Upper lobe of right lung (tissue), 1 donor: ENCODE measurements around the gene NSG1. TPM values are rescaled to one million over a fixed set of nuclear protein-coding genes. Genes with fewer than 3 reads are reported as not detected.
A peak's percentile ranks its signal among the peaks of the same experiment; 100 is the strongest.

ENCODE experiments used
- ATAC-seq: fragments of 200-7000 bp; cut with Tn5 transposase; one replicate; pipeline ENCODE4 v1.9.1; 2020; ENCODE audit warnings: mild to moderate bottlenecking, moderate library complexity
- DNase-seq: peaks from one replicate; pipeline ENCODE4 v3.0.0-alpha.2; 2020
- H3K27ac ChIP-seq: fragments of 200-600 bp; one replicate; pipeline ENCODE4 v1.8.0; 2022
- H3K27me3 ChIP-seq: fragments of 200-600 bp; one replicate; pipeline ENCODE4 v1.8.0; 2022; ENCODE audit warnings: mild to moderate bottlenecking
- H3K36me3 ChIP-seq: fragments of 200-600 bp; one replicate; pipeline ENCODE4 v1.8.0; 2022
- H3K4me1 ChIP-seq: fragments of 200-600 bp; one replicate; pipeline ENCODE4 v1.8.0; 2022
- H3K4me3 ChIP-seq: fragments of 200-600 bp; one replicate; pipeline ENCODE4 v1.8.0; 2022; ENCODE audit warnings: mild to moderate bottlenecking
- H3K9me3 ChIP-seq: fragments of 200-600 bp; one replicate; pipeline ENCODE4 v1.8.0; 2022
- intact Hi-C: fragments of 100-400 bp; cut with DNase I; formaldehyde crosslinking; loops from one replicate; pipeline ENCODE4 v1.11.0; 2022
- total RNA-seq: library from RNA; stranded (reverse); fragmentation: NEBNext Ultra II Directional; extraction: Animal tissue kit (Norgen Biotek cat#: 25700); gene quantifications from one replicate; pipeline ENCODE4 v1.2.1, GENCODE V29; 2021
- TF ChIP-seq, protein P1 (sequence below): fragments of 200-600 bp; IDR thresholded peaks from one replicate; pipeline ENCODE4 v1.8.0; 2022; ENCODE audit warnings: antibody characterized with exemption
- donor health status: DM: no; HTN: yes; CAD: no; lungs with severe emphysema.

The NSG1 gene
- total RNA-seq, 1 donor from 2014 or later = 1.5 TPM

DNA sequence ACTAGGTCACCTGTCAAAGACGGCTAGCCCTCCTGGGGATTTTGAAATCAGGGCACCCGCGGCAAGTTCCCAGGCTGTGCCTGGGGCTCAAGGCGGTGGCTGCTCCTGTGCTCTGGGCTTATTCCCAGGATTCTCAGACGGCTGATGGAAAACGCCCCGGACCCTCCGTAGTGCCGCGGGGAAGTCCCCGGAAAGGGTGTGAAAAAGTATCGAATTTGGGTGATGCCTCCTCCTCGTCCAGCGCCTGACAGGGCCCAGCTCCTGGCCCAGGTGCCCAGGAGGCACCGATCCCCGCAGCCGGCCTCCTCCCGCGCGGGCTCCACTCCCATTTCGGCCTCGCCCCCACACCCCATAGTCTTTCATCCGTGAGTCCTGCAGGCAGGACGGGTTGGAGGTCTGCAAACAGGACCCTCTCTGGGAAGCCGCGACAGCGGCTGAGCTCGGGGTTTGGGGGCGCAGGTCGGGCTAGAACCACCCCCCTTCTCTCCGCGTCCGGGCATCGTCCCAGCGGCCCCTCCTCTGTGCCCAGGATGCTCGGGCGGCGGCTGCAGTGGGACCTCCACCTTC, 1.1 kb upstream of the NSG1 start:
- peaks cover 56% of the 10 kb centered on the region for H3K27me3 ChIP-seq
- DNase-seq = no peak

DNA sequence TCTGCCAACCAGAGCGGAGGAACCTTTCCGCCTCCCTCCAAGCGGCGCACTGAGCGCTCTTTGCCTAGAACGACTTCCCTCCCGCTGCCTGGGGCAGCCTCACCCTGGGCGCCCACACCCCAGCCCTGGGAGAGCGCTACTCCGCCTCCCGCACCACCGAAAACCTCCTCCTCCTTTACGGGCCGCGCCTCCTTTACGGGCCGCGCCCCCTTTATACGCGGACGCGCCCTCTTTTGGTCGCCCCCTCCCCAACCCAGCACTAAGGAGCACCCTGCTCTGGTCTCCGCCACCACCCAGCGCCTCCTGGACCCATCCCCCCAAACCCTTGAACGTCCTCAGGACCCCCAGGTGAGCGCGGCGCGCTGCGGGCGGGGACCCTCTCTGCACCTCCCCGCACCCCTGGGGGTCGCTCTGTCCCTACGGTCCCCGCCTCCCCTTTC, 586 bp upstream of the NSG1 start:
- Histone ChIP-seq H3K4me1 (peaks cover 14% of the 10 kb centered on the region), H3K36me3 (no peaks in the 10 kb centered on the region), H3K27me3 (peaks cover 61% of the 10 kb centered on the region), H3K9me3 (no peaks in the 10 kb centered on the region), H3K27ac (no peak overlapping the region), H3K4me3 (peak overlapping the region; percentile 38)
- intact Hi-C loops = no loop called here
- no peak for DNase-seq
- no peak for ATAC-seq
- TF ChIP-seq, protein P1, sequence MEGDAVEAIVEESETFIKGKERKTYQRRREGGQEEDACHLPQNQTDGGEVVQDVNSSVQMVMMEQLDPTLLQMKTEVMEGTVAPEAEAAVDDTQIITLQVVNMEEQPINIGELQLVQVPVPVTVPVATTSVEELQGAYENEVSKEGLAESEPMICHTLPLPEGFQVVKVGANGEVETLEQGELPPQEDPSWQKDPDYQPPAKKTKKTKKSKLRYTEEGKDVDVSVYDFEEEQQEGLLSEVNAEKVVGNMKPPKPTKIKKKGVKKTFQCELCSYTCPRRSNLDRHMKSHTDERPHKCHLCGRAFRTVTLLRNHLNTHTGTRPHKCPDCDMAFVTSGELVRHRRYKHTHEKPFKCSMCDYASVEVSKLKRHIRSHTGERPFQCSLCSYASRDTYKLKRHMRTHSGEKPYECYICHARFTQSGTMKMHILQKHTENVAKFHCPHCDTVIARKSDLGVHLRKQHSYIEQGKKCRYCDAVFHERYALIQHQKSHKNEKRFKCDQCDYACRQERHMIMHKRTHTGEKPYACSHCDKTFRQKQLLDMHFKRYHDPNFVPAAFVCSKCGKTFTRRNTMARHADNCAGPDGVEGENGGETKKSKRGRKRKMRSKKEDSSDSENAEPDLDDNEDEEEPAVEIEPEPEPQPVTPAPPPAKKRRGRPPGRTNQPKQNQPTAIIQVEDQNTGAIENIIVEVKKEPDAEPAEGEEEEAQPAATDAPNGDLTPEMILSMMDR = no peak

More for the DNA sequence above, 1.1 kb upstream of the NSG1 start:
- H3K9me3 ChIP-seq = no peaks in the 10 kb centered on the region
- intact Hi-C loops = no loop called here
- ATAC-seq = no peak
- H3K4me3 ChIP-seq = peak overlapping the region; percentile 38
- no peak overlapping the region for H3K27ac ChIP-seq
- H3K4me1 ChIP-seq = peaks cover 14% of the 10 kb centered on the region
- TF ChIP-seq, protein P1 = no peak
- no peaks in the 10 kb centered on the region for H3K36me3 ChIP-seq

DNA sequence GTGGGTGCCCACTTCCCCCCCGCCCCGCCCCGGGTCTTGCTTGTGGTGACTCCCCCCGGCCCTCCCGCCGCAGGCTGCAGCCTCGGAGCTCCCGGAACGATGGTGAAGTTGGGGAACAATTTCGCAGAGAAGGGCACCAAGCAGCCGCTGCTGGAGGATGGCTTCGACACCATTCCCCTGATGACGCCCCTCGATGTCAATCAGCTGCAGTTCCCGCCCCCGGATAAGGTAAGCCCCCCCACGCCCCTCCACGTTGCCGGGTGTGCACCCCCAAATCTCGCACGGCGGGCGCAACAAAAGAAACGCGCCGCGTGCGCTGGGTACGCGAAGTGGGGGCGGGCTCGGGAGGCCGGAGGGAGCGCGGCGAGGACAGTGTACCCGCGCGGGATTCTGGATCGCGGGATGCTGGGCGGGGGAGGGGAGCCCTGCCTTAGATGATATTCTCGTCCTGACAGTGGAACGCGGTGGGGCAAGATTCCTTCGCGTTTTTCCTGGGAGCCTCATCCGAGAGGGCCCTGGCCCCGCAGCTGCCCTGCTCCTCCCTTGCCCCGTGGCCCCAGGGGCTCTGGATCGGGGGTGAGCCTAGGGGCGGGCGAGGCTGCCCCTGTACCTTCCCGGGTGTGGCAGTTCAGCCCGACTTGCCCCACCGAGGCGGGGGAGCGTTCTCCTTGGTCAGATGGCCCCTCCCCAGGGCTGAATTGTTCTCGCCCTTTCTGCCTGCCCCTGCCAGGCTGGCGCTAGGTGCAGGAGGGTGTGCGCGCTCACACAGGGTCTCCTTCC, 819 bp downstream of the NSG1 start:
- intact Hi-C loops = no loop called here
- H3K27me3 ChIP-seq = peaks cover 64% of the 10 kb centered on the region
- TF ChIP-seq, protein P1 = no peak
- H3K9me3 ChIP-seq = no peaks in the 10 kb centered on the region
- DNase-seq (no peak), ATAC-seq (no peak)
- H3K36me3 ChIP-seq = no peaks in the 10 kb centered on the region
- H3K4me3 ChIP-seq = peak overlapping the region; percentile 38
- H3K4me1 ChIP-seq = peaks cover 14% of the 10 kb centered on the region
- no peak overlapping the region for H3K27ac ChIP-seq

DNA sequence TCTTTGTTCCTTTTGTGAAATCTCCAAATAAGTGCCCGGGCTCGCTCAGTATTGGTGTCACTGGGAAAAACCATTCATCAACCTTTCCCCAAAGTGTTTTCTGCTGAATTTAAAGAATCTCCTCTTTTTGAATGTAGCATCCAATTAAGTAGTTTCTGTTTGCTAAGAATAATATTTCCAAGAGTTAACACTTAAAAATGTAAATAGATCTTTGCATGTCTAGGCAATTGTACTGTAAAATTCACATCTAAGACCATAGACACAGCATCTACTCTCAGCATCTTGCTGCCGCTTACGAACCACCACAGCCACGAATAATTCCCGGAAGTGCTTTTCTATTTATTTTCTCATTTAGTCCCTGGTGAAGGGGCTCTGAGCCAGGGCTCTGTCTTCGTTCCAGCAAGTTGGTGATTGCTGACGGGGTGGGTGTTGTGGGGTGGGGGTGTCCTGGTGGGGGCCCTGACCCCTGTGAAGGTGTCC, 1.4 kb downstream of the NSG1 start:
- Histone ChIP-seq H3K27ac (no peak overlapping the region), H3K9me3 (no peaks in the 10 kb centered on the region), H3K27me3 (peaks cover 64% of the 10 kb centered on the region), H3K4me3 (peak overlapping the region; percentile 38), H3K4me1 (peaks cover 14% of the 10 kb centered on the region), H3K36me3 (no peaks in the 10 kb centered on the region)
- intact Hi-C loops = no loop called here
- no peak for ATAC-seq
- DNase-seq = no peak
- TF ChIP-seq, protein P1 = no peak

DNA sequence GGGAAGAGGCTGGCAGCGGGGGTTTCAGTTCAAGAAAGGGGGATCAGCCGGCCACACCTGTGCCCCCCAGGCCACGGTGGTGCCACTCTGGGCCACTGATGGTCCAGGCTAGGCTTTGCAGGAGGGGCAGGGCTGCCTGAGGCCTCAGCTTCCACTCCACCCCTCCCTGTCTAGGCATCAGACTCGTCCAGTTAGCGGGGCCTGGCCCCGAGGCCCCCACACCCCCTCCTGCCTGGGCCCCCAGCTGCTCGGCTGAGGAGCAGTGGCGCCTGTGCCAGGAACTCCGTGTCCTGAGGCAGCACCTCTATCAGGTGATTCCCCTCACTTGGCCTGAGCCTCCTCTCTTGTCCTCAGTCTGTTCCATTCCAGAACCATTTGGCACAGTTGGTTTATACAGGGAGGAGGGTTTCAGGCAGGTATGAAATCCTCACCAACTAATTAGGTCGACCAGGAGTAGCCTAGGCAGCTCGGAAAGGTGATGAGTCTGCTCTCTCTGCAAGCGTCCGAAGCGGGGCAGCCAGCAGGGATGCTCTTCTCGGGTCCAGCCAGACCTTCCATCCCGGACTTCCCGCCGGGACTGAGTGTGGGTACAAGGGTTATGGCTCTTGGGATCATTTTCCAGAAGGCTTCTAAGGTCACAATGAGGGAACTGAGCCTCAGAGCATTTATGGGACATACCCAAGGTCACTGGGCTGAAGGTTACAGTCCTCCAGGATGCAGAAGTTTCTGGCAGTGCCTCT, 2.1 kb downstream of the NSG1 start:
- Histone ChIP-seq H3K36me3 (no peaks in the 10 kb centered on the region), H3K4me3 (no peak overlapping the region), H3K27me3 (peaks cover 66% of the 10 kb centered on the region), H3K27ac (no peak overlapping the region), H3K4me1 (peaks cover 14% of the 10 kb centered on the region), H3K9me3 (no peaks in the 10 kb centered on the region)
- ATAC-seq = no peak
- intact Hi-C loops = no loop called here
- DNase-seq = no peak
- TF ChIP-seq, protein P1 = no peak
